Right atrium auricular region (tissue), 2 donors: Measurements from ENCODE around the gene CTNND2. TPM values are rescaled to one million over a fixed set of nuclear protein-coding genes. Genes with fewer than 3 reads are reported as not detected.

Source experiments
- DNase-seq: peaks from one replicate; pipeline ENCODE4 v3.0.0-alpha.2; 2019; ENCODE audit warnings: low spot score
- H3K27ac ChIP-seq, 2 donors: fragments of 200-600 bp; sonication (generic); 1 replicate in 1 of 2; 2 replicates in 1 of 2; pipeline ENCODE4 v1.5.1; 2016 to 2019
- H3K27me3 ChIP-seq, 2 donors: fragments of 200-600 bp; sonication (generic); one replicate each; pipeline versions ENCODE4 v1.5.1 to v1.6.0; 2017 to 2019
- H3K36me3 ChIP-seq: fragments of 200-600 bp; sonication (generic); one replicate; pipeline ENCODE4 v1.5.1; 2016
- H3K4me1 ChIP-seq, 2 donors: fragments of 200-600 bp; sonication (generic); one replicate each; pipeline versions ENCODE4 v1.5.1 to v1.6.0; 2017 to 2019
- H3K4me3 ChIP-seq, 2 donors: fragments of 200-600 bp; sonication (generic); 1 replicate in 1 of 2; 2 replicates in 1 of 2; pipeline ENCODE4 v1.5.1; 2017 to 2019; ENCODE audit warnings: mild to moderate bottlenecking in 1 of 2, moderate library complexity in 1 of 2
- H3K9me3 ChIP-seq, 2 donors: fragments of 200-600 bp; sonication (generic); one replicate each; pipeline ENCODE4 v1.5.1; 2019
- total RNA-seq, 2 donors: library from RNA; depleted of rRNA; stranded (reverse); fragments of >200 nt; gene quantifications; one replicate each; pipeline ENCODE4 v1.1.0, GENCODE V29; 2016
- TF ChIP-seq, protein P1 (sequence below), 2 donors: fragments of 200-600 bp; sonication (generic); IDR thresholded peaks; one replicate each; pipeline ENCODE4 v1.5.1; 2019; ENCODE audit warnings: antibody characterized with exemption in 2 of 2

Gene CTNND2
- total RNA-seq, 2 donors from 2014 or later, result 8.6 to 9.0 TPM

DNA sequence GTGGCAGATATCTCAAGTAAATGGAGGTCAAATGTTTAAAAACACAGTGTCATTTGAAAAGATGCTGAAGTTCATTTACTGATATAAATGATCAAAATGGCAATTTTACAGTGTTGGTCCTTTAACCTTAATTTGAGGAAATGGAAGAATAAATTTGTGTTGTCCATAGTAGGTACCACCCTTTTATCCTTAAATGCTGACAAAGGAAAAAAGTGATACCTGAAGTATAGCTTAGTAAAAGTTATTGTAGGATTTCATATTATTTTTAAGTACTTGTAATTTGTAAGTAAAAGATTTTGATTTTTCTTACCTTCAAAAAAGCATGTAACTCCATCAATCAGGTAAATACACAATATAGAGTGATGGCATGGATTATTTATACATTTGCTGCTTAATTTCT, 976.6 kb downstream of the CTNND2 start:
- Histone ChIP-seq H3K27me3 (no peaks in the 10 kb centered on the region), H3K4me1 (no peaks in the 10 kb centered on the region), H3K9me3 (peaks cover 0 to 7% of the 10 kb centered on the region in 2 donors), H3K4me3 (no peak overlapping the region), H3K27ac (no peak overlapping the region), H3K36me3 (no peaks in the 10 kb centered on the region)
- TF ChIP-seq, protein P1, sequence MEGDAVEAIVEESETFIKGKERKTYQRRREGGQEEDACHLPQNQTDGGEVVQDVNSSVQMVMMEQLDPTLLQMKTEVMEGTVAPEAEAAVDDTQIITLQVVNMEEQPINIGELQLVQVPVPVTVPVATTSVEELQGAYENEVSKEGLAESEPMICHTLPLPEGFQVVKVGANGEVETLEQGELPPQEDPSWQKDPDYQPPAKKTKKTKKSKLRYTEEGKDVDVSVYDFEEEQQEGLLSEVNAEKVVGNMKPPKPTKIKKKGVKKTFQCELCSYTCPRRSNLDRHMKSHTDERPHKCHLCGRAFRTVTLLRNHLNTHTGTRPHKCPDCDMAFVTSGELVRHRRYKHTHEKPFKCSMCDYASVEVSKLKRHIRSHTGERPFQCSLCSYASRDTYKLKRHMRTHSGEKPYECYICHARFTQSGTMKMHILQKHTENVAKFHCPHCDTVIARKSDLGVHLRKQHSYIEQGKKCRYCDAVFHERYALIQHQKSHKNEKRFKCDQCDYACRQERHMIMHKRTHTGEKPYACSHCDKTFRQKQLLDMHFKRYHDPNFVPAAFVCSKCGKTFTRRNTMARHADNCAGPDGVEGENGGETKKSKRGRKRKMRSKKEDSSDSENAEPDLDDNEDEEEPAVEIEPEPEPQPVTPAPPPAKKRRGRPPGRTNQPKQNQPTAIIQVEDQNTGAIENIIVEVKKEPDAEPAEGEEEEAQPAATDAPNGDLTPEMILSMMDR (IDR thresholded peaks at IDR 0.05), result no peak
- no peak for DNase-seq

DNA sequence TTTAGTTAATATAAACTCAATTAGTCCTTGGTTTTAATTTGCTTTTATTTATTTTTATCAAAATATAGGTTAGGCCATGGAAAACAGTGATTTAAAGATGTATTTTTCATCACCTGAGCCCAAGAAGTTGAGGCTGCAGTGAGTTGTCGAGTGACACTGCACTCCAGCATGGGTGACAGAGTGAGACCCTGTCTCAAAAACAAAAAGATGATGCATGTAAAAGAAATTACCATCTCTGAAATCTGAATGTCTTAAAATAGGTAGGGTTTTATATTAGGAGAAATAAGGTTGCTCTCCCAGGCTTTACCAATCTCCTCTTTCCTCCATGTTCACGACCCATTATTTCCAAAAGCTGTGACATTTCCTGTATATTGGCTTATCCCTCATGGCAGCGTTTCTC, 980.9 kb downstream of the CTNND2 start:
- no peaks in the 10 kb centered on the region for H3K4me1 ChIP-seq
- TF ChIP-seq, protein P1 (IDR thresholded peaks at IDR 0.05), result no peak
- no peaks in the 10 kb centered on the region for H3K27me3 ChIP-seq
- H3K9me3 ChIP-seq, result no peaks in the 10 kb centered on the region
- no peaks in the 10 kb centered on the region for H3K36me3 ChIP-seq
- DNase-seq, result no peak
- no peak overlapping the region for H3K4me3 ChIP-seq
- no peak overlapping the region for H3K27ac ChIP-seq
